H9 (cell line): ENCODE measurements around the gene GALNT15. TPM values are rescaled to one million over a fixed set of nuclear protein-coding genes. Genes with fewer than 3 reads are reported as not detected.

Experiments
- DNase-seq: peaks from one replicate; pipeline ENCODE4 v3.0.0-alpha.2; 2017
- H2AFZ ChIP-seq: one replicate; pipeline ENCODE4 v1.6.1; 2013; ENCODE audit warnings: mild to moderate bottlenecking, low read length, control low read depth, moderate library complexity
- H2AK5ac ChIP-seq: 2 replicates; pipeline ENCODE4 v1.6.1; 2013; ENCODE audit warnings: low read length, control low read depth, mixed read lengths; ENCODE audit not compliant: insufficient read length
- H2BK120ac ChIP-seq: one replicate; pipeline ENCODE4 v1.6.1; 2013; ENCODE audit warnings: low read depth, mild to moderate bottlenecking, low read length, control low read depth, inconsistent platforms; ENCODE audit not compliant: poor library complexity, severe bottlenecking
- H2BK12ac ChIP-seq: 2 replicates; pipeline ENCODE4 v1.6.1; 2013; ENCODE audit warnings: low read length, control low read depth, mixed read lengths, low read depth; ENCODE audit not compliant: insufficient read length
- H2BK15ac ChIP-seq: 2 replicates; pipeline ENCODE4 v1.6.1; 2013; ENCODE audit warnings: low read depth, low read length, control low read depth
- H2BK20ac ChIP-seq: one replicate; pipeline ENCODE4 v1.6.1; 2013; ENCODE audit warnings: low read depth, mild to moderate bottlenecking, low read length, control low read depth, inconsistent platforms; ENCODE audit not compliant: poor library complexity, severe bottlenecking
- H2BK5ac ChIP-seq: 2 replicates; pipeline ENCODE4 v1.6.1; 2013; ENCODE audit warnings: low read length, control low read depth, mixed read lengths; ENCODE audit not compliant: insufficient read length
- H3K14ac ChIP-seq: 2 replicates; pipeline ENCODE4 v1.6.1; 2013; ENCODE audit warnings: low read length, control low read depth; ENCODE audit not compliant: insufficient read depth
- H3K18ac ChIP-seq: 2 replicates; pipeline ENCODE4 v1.6.1; 2013; ENCODE audit warnings: low read depth, mild to moderate bottlenecking, mixed read lengths, low read length, control low read depth; ENCODE audit not compliant: insufficient read length
- H3K23ac ChIP-seq: 2 replicates; pipeline ENCODE4 v1.6.1; 2013; ENCODE audit warnings: low read length, control low read depth, mixed read lengths, low read depth; ENCODE audit not compliant: insufficient read length
- H3K23me2 ChIP-seq: 2 replicates; pipeline ENCODE4 v1.6.1; 2013; ENCODE audit warnings: low read depth, mild to moderate bottlenecking, mixed read lengths, low read length, control low read depth; ENCODE audit not compliant: insufficient read length, poor library complexity, severe bottlenecking
- H3K27ac ChIP-seq: 2 replicates; pipeline ENCODE4 v1.5.1; 2013; ENCODE audit warnings: low read length, control low read depth, mixed read lengths, low read depth; ENCODE audit not compliant: insufficient read length
- H3K27me3 ChIP-seq: 2 replicates; pipeline ENCODE4 v1.6.1; 2013; ENCODE audit warnings: low read length, control low read depth, inconsistent platforms; ENCODE audit not compliant: insufficient read depth
- H3K4ac ChIP-seq: 2 replicates; pipeline ENCODE4 v1.6.1; 2013; ENCODE audit warnings: low read depth, mild to moderate bottlenecking, control low read depth, inconsistent platforms, low read length, moderate library complexity
- H3K4me1 ChIP-seq: 2 replicates; pipeline ENCODE4 v1.6.1; 2013; ENCODE audit warnings: low read length, control low read depth, inconsistent platforms; ENCODE audit not compliant: insufficient read depth
- H3K4me2 ChIP-seq: 2 replicates; pipeline ENCODE4 v1.6.1; 2013; ENCODE audit warnings: low read length, control low read depth, mixed read lengths; ENCODE audit not compliant: insufficient read length, insufficient read depth
- H3K56ac ChIP-seq: 2 replicates; pipeline ENCODE4 v1.6.1; 2013; ENCODE audit warnings: low read depth, mild to moderate bottlenecking, mixed read lengths, low read length, control low read depth; ENCODE audit not compliant: insufficient read length
- H3K79me1 ChIP-seq: 2 replicates; pipeline ENCODE4 v1.6.1; 2013; ENCODE audit warnings: low read depth, mild to moderate bottlenecking, moderate library complexity, low read length, control low read depth, inconsistent platforms; ENCODE audit not compliant: insufficient read depth, poor library complexity, severe bottlenecking
- H3K79me2 ChIP-seq: 2 replicates; pipeline ENCODE4 v1.6.1; 2013; ENCODE audit warnings: low read length, control low read depth, inconsistent platforms; ENCODE audit not compliant: insufficient read depth
- H3K9ac ChIP-seq: 2 replicates; pipeline ENCODE4 v1.6.1; 2013; ENCODE audit warnings: low read length, control low read depth, mixed read lengths; ENCODE audit not compliant: insufficient read length; ENCODE audit errors: extremely low read depth
- H3K9me3 ChIP-seq: one replicate; pipeline ENCODE4 v1.6.1; 2013; ENCODE audit warnings: low read depth, low read length, inconsistent platforms; ENCODE audit not compliant: control insufficient read depth
- H3T11ph ChIP-seq: one replicate; pipeline ENCODE4 v1.6.1; 2013; ENCODE audit warnings: mild to moderate bottlenecking, low read length, control low read depth, inconsistent platforms
- H4K20me1 ChIP-seq: one replicate; pipeline ENCODE4 v1.6.1; 2013; ENCODE audit not compliant: control insufficient read depth, insufficient read length, insufficient read depth
- H4K5ac ChIP-seq: 2 replicates; pipeline ENCODE4 v1.6.1; 2013; ENCODE audit warnings: low read depth, mild to moderate bottlenecking, mixed read lengths, low read length, control low read depth; ENCODE audit not compliant: insufficient read length
- H4K8ac ChIP-seq: replicated peaks from 2 replicates; pipeline ENCODE4 v1.6.1; 2013; ENCODE audit warnings: low read length, control low read depth, mixed read lengths, low read depth; ENCODE audit not compliant: insufficient read length
- H4K91ac ChIP-seq: 2 replicates; pipeline ENCODE4 v1.6.1; 2013; ENCODE audit warnings: low read depth, mild to moderate bottlenecking, moderate library complexity, mixed read lengths, low read length, control low read depth; ENCODE audit not compliant: insufficient read length
- H3K27ac Mint-ChIP-seq, 3 experiments: 2 replicates in 2 of 3; 3 replicates in 1 of 3; pipeline ENCODE4 v1.8.0; 2020 to 2021; ENCODE audit warnings: mixed read lengths in 3 of 3, mild to moderate bottlenecking in 1 of 3, moderate library complexity in 1 of 3
- H3K27me3 Mint-ChIP-seq: 2 replicates; pipeline ENCODE4 v1.8.0; 2021; ENCODE audit warnings: low read depth, mild to moderate bottlenecking, moderate library complexity, mixed read lengths
- H3K36me3 Mint-ChIP-seq, 3 experiments: 2 replicates in 2 of 3; 3 replicates in 1 of 3; pipeline ENCODE4 v1.8.0; 2020 to 2021; ENCODE audit warnings: low read depth in 3 of 3, mixed read lengths in 3 of 3; ENCODE audit not compliant: insufficient read depth in 1 of 3
- H3K4me1 Mint-ChIP-seq, 2 experiments: 2 replicates each; pipeline ENCODE4 v1.8.0; 2020; ENCODE audit warnings: mixed read lengths in 2 of 2
- H3K4me3 Mint-ChIP-seq, 2 experiments: 2 replicates in 1 of 2; 3 replicates in 1 of 2; pipeline ENCODE4 v1.8.0; 2020 to 2021; ENCODE audit warnings: mild to moderate bottlenecking in 2 of 2, mixed read lengths in 2 of 2, moderate library complexity in 1 of 2
- H3K9me3 Mint-ChIP-seq, 2 experiments: 2 replicates in 1 of 2; 3 replicates in 1 of 2; pipeline ENCODE4 v1.8.0; 2020; ENCODE audit warnings: mild to moderate bottlenecking in 2 of 2, mixed read lengths in 2 of 2, moderate library complexity in 1 of 2
- CTCF ChIP-seq: fragments of 200-600 bp; sonication (generic); conservative IDR thresholded peaks from 3 replicates; pipeline ENCODE4 v1.8.0; 2021; ENCODE audit warnings: antibody characterized with exemption, mild to moderate bottlenecking
- WGBS: extraction: QIAGEN DNeasy Blood & Tissue Kit; methylation state at CpG from one replicate; pipeline ENCODE4 v1.1.7; 2013; ENCODE audit warnings: missing lambda C conversion rate, low lambda C conversion rate, mixed read lengths; ENCODE audit not compliant: insufficient read length; ENCODE audit errors: extremely low coverage; 5-methylcytosine and 5-hydroxymethylcytosine counted together
- total RNA-seq: library from RNA; stranded (reverse); gene quantifications from 2 replicates; pipeline ENCODE4 v1.2.1, GENCODE V29; 2021

GALNT15 gene
- total RNA-seq, 1 experiment from 2014 or later: 0.04 TPM

- no peaks in the 10 kb centered on the region for H3K4me1 Mint-ChIP-seq
- no peak overlapping the region for H2BK15ac ChIP-seq
- H3K27me3 Mint-ChIP-seq: no peaks in the 10 kb centered on the region
- no peak overlapping the region for H3K9ac ChIP-seq
- H3K79me1 ChIP-seq: no peaks in the 10 kb centered on the region
- no peak overlapping the region for H2AFZ ChIP-seq
- no peak overlapping the region for H3K27ac ChIP-seq
- H3K4me2 ChIP-seq: no peak overlapping the region
- no peak overlapping the region for H4K91ac ChIP-seq
- no peak overlapping the region for H4K8ac ChIP-seq
- no peaks in the 10 kb centered on the region for H3K23me2 ChIP-seq
- H3K9me3 Mint-ChIP-seq: no peaks in the 10 kb centered on the region
- no peak for TF ChIP-seq CTCF
- no peak overlapping the region for H3T11ph ChIP-seq
- H3K18ac ChIP-seq: no peak overlapping the region
- H3K4ac ChIP-seq: no peak overlapping the region
- no peak overlapping the region for H3K27ac Mint-ChIP-seq
- H2BK12ac ChIP-seq: no peak overlapping the region
- H4K5ac ChIP-seq: no peak overlapping the region
- no peak overlapping the region for H2BK5ac ChIP-seq
- no peaks in the 10 kb centered on the region for H3K79me2 ChIP-seq
- H3K4me1 ChIP-seq: no peaks in the 10 kb centered on the region
- H3K36me3 Mint-ChIP-seq: peaks cover 4 to 19% (median 15%) of the 10 kb centered on the region in 3 experiments; a peak in 5 of 7 replicates
- no CpG with 5 or more reads among the region's 2 CpGs for WGBS
- H3K4me3 Mint-ChIP-seq: no peak overlapping the region
- H4K20me1 ChIP-seq: no peaks in the 10 kb centered on the region
- H2AK5ac ChIP-seq: no peak overlapping the region
- H3K56ac ChIP-seq: no peak overlapping the region
- no peaks in the 10 kb centered on the region for H3K9me3 ChIP-seq
- no peak overlapping the region for H3K14ac ChIP-seq
- no peak overlapping the region for H3K23ac ChIP-seq
- H2BK120ac ChIP-seq: no peak overlapping the region
- DNase-seq: no peak
- H3K27me3 ChIP-seq: no peaks in the 10 kb centered on the region
- H2BK20ac ChIP-seq: no peak overlapping the region
Measured at GRCh38 chr3:16280671-16281070, 106.2 kb downstream of the GALNT15 start.

Other genes with a start within 250 kb of the GALNT15 start
- 36.2 and 36.9 TPM in 2 replicates for gene DPH3, start 90.3 kb downstream of the GALNT15 start, total RNA-seq
- 21.8 and 23.7 TPM in 2 replicates for gene OXNAD1, start 90.5 kb downstream of the GALNT15 start, total RNA-seq